GM12878 (cell line): ENCODE data around the gene LRP1. TPM values are rescaled to one million over a fixed set of nuclear protein-coding genes. Genes with fewer than 3 reads are reported as not detected.

ENCODE experiments used
- ATF3 ChIP-seq: IDR thresholded peaks from 2 replicates; pipeline ENCODE4 v1.6.1; 2011; ENCODE audit warnings: low read depth, mild to moderate bottlenecking, low read length, moderate library complexity, borderline replicate concordance; ENCODE audit errors: extremely low read depth
- BCL3 ChIP-seq: IDR thresholded peaks from 2 replicates; pipeline ENCODE4 v1.6.1; 2011; ENCODE audit warnings: borderline replicate concordance, low read depth, mild to moderate bottlenecking, moderate library complexity, low read length; ENCODE audit not compliant: insufficient read depth, poor library complexity, severe bottlenecking
- CHD2 ChIP-seq: IDR thresholded peaks from 2 replicates; pipeline ENCODE4 v1.6.1; 2011; ENCODE audit warnings: low read depth, low read length, improper control_type of control experiment, borderline replicate concordance
- CREM ChIP-seq: IDR thresholded peaks from 2 replicates; pipeline ENCODE4 v1.6.1; 2014; ENCODE audit warnings: antibody characterized with exemption, low read depth
- E4F1 ChIP-seq: fragments of 450-650 bp; IDR thresholded peaks from 2 replicates; pipeline ENCODE4 v1.6.1; 2018; ENCODE audit warnings: borderline replicate concordance, mild to moderate bottlenecking; ENCODE audit not compliant: partially characterized antibody
- JUNB ChIP-seq: IDR thresholded peaks from 2 replicates; pipeline ENCODE4 v1.6.1; 2016; ENCODE audit warnings: antibody characterized with exemption, mild to moderate bottlenecking
- NR2C2 ChIP-seq: IDR thresholded peaks from 2 replicates; pipeline ENCODE4 v1.6.1; 2011; ENCODE audit warnings: borderline replicate concordance, low read depth; ENCODE audit not compliant: control insufficient read depth, insufficient read length
- PAX5 ChIP-seq: IDR thresholded peaks from 2 replicates; pipeline ENCODE4 v1.6.1; 2011; ENCODE audit warnings: low read depth, low read length, borderline replicate concordance
- POLR2AphosphoS5 ChIP-seq: IDR thresholded peaks from 2 replicates; pipeline ENCODE4 v1.6.1; 2011; ENCODE audit warnings: mild to moderate bottlenecking, low read length, inconsistent platforms
- RBBP5 ChIP-seq: fragments of 200-600 bp; sonication (generic); conservative IDR thresholded peaks from 2 replicates; pipeline ENCODE4 v1.6.1; 2016
- RELB ChIP-seq: fragments of 450-650 bp; IDR thresholded peaks from 2 replicates; pipeline ENCODE4 v1.6.1; 2017; ENCODE audit warnings: low read depth, mild to moderate bottlenecking, moderate library complexity
- SMARCA5 ChIP-seq: fragments of 450-650 bp; IDR thresholded peaks from 2 replicates; pipeline ENCODE4 v1.6.1; 2017; ENCODE audit warnings: mild to moderate bottlenecking
- SPI1 ChIP-seq: IDR thresholded peaks from 2 replicates; pipeline ENCODE4 v1.6.1; 2011; ENCODE audit warnings: low read depth, mild to moderate bottlenecking, low read length, moderate library complexity, borderline replicate concordance; ENCODE audit not compliant: insufficient read depth
- SREBF1 ChIP-seq: IDR thresholded peaks from 2 replicates; pipeline ENCODE4 v1.6.1; 2012; ENCODE audit warnings: mild to moderate bottlenecking, low read length
- SUPT20H ChIP-seq: IDR thresholded peaks from 2 replicates; pipeline ENCODE4 v1.6.1; 2011; ENCODE audit warnings: low read depth, mild to moderate bottlenecking, low read length, moderate library complexity, borderline replicate concordance; ENCODE audit not compliant: control insufficient read depth
- WRNIP1 ChIP-seq: IDR thresholded peaks from 2 replicates; pipeline ENCODE4 v1.6.1; 2011; ENCODE audit warnings: low read depth, low read length, improper control_type of control experiment, borderline replicate concordance
- ZNF384 ChIP-seq: IDR thresholded peaks from 2 replicates; pipeline ENCODE4 v1.6.1; 2012; ENCODE audit warnings: low read depth, mild to moderate bottlenecking, low read length, improper control_type of control experiment, borderline replicate concordance
- ZNF687 ChIP-seq: fragments of 450-650 bp; IDR thresholded peaks from 2 replicates; pipeline ENCODE4 v1.6.1; 2017; ENCODE audit warnings: mild to moderate bottlenecking, moderate library complexity
- polyA plus RNA-seq, 11 experiments: library from polyadenylated mRNA; depleted of rRNA in 4 of 11; unstranded in 6 of 11; stranded (reverse) in 5 of 11; fragments of >200 nt; fragmentation: Nextera tagmentation in 4 of 11; fragmentation: Illumina TruSeq in 1 of 11; extraction: Ambion mirVana in 4 of 11; extraction: Trizol in 1 of 11; gene quantifications; 1 replicate in 1 of 11; 2 replicates in 10 of 11; pipeline versions ENCODE4 v1.2.1 to v1.2.3, GENCODE V29; 2011 to 2016; ENCODE audit warnings: inconsistent platforms in 2 of 11, missing spikeins in 2 of 11, low read depth in 1 of 11
- total RNA-seq, 4 experiments: library from RNA; depleted of rRNA in 3 of 4; stranded (reverse); fragments of >200 nt in 3 of 4; fragmentation: Illumina TruSeq in 1 of 4; extraction: Trizol in 1 of 4; gene quantifications; 2 replicates each; pipeline versions ENCODE4 v1.2.1 to v1.2.3, GENCODE V29; 2013 to 2021

The LRP1 gene
- total and polyA plus RNA-seq, 10 of the 15 experiments (the other 5 are each of a cell fraction or from before 2014, with no cell fraction given), result under 0.01 to 1.1 (median 0.20) TPM; not detected in 2

- TF ChIP-seq ZNF384, result no peak
- TF ChIP-seq RBBP5, result no peak
- peak; percentile 12 for TF ChIP-seq BCL3
- peak; percentile 70; the same call in 1 of the 2 replicates for TF ChIP-seq SMARCA5
- peak; percentile 92 for TF ChIP-seq POLR2AphosphoS5
- TF ChIP-seq E4F1, result no peak
- TF ChIP-seq SREBF1, result no peak
- TF ChIP-seq CHD2, result peak; percentile 45; the same call in 1 of the 2 replicates
- TF ChIP-seq CREM, result peak; percentile 50; the same call in 1 of the 2 replicates
- TF ChIP-seq RELB, result peak; percentile 69; the same call in 1 of the 2 replicates
- TF ChIP-seq JUNB, result no peak
- TF ChIP-seq NR2C2, result no peak
- TF ChIP-seq SUPT20H, result no peak
- peak; percentile 77 for TF ChIP-seq ZNF687
- peak; percentile 19; the same call in 1 of the 2 replicates for TF ChIP-seq PAX5
- TF ChIP-seq ATF3, result no peak
- no peak for TF ChIP-seq SPI1
- no peak for TF ChIP-seq WRNIP1
These were observed 39.7 kb upstream of the LRP1 start, which contains the start of gene NAB2 (continued) for GRCh38 chr12:57088354-57089270.
